Liver (tissue), 9 donors: ENCODE results near the gene DDA1. TPM values are rescaled to one million over a fixed set of nuclear protein-coding genes. Genes with fewer than 3 reads are reported as not detected.

Experiments
- DNase-seq: peaks from one replicate; pipeline ENCODE4 v3.0.0-alpha.2; 2017; ENCODE audit warnings: low spot score
- H3K27ac ChIP-seq, 2 donors: one replicate each; pipeline ENCODE4 v1.7.0; 2013; ENCODE audit warnings: inconsistent platforms in 2 of 2, low read length in 2 of 2, control low read depth in 1 of 2, low read depth in 1 of 2, mild to moderate bottlenecking in 1 of 2
- H3K27me3 ChIP-seq, 4 donors: one replicate each; pipeline versions ENCODE4 v1.6.1 to v1.7.0; 2013; ENCODE audit warnings: low read length in 3 of 4, inconsistent platforms in 1 of 4, mild to moderate bottlenecking in 1 of 4, moderate library complexity in 1 of 4; ENCODE audit not compliant: control insufficient read depth in 4 of 4, insufficient read depth in 4 of 4
- H3K36me3 ChIP-seq, 4 donors: one replicate each; pipeline versions ENCODE4 v1.6.1 to v1.7.0; 2013; ENCODE audit warnings: low read length in 3 of 4, mild to moderate bottlenecking in 3 of 4, low read depth in 1 of 4, moderate library complexity in 1 of 4; ENCODE audit not compliant: control insufficient read depth in 4 of 4, insufficient read depth in 3 of 4
- H3K4me1 ChIP-seq, 4 donors: one replicate each; pipeline versions ENCODE4 v1.6.1 to v1.7.0; 2013; ENCODE audit warnings: low read length in 3 of 4, mild to moderate bottlenecking in 3 of 4, moderate library complexity in 1 of 4; ENCODE audit not compliant: control insufficient read depth in 4 of 4, insufficient read depth in 4 of 4
- H3K4me3 ChIP-seq, 3 donors: one replicate each; pipeline versions ENCODE4 v1.6.1 to v1.7.0; 2013; ENCODE audit warnings: low read length in 3 of 3, control low read depth in 1 of 3, low read depth in 1 of 3, mild to moderate bottlenecking in 1 of 3
- H3K9ac ChIP-seq, 2 donors: one replicate each; pipeline ENCODE4 v1.7.0; 2013; ENCODE audit warnings: low read length in 2 of 2, mild to moderate bottlenecking in 2 of 2, moderate library complexity in 2 of 2, control low read depth in 1 of 2, low read depth in 1 of 2
- H3K9me3 ChIP-seq, 4 donors: one replicate each; pipeline versions ENCODE4 v1.6.1 to v1.7.0; 2013; ENCODE audit warnings: low read length in 3 of 4; ENCODE audit not compliant: control insufficient read depth in 4 of 4
- EGR1 ChIP-seq, 2 donors: IDR thresholded peaks; 2 replicates each; pipeline ENCODE4 v1.6.1; 2016 to 2018; ENCODE audit warnings: antibody characterized with exemption in 2 of 2, low read depth in 2 of 2
- FOXA1 ChIP-seq: IDR thresholded peaks from 2 replicates; pipeline ENCODE4 v1.6.1; 2016; ENCODE audit warnings: antibody characterized with exemption
- FOXA2 ChIP-seq: IDR thresholded peaks from 2 replicates; pipeline ENCODE4 v1.6.1; 2016; ENCODE audit warnings: antibody characterized with exemption
- GABPA ChIP-seq, 2 donors: IDR thresholded peaks in 1 of 2; conservative IDR thresholded peaks in 1 of 2; 2 replicates each; pipeline ENCODE4 v1.6.1; 2016; ENCODE audit warnings: antibody characterized with exemption in 2 of 2, mild to moderate bottlenecking in 1 of 2, moderate library complexity in 1 of 2
- HNF4A ChIP-seq, 2 donors: conservative IDR thresholded peaks; 2 replicates each; pipeline ENCODE4 v1.6.1; 2016; ENCODE audit warnings: antibody characterized with exemption in 2 of 2, mild to moderate bottlenecking in 2 of 2
- JUND ChIP-seq, 2 donors: IDR thresholded peaks; 2 replicates each; pipeline ENCODE4 v1.6.1; 2016; ENCODE audit warnings: antibody characterized with exemption in 2 of 2
- SP1 ChIP-seq: IDR thresholded peaks from 2 replicates; pipeline ENCODE4 v1.6.1; 2018; ENCODE audit warnings: antibody characterized with exemption, mild to moderate bottlenecking
- TAF1 ChIP-seq: conservative IDR thresholded peaks from 2 replicates; pipeline ENCODE4 v1.6.1; 2016; ENCODE audit warnings: antibody characterized with exemption, mild to moderate bottlenecking
- WGBS: extraction: QIAGEN DNeasy Blood & Tissue Kit; methylation state at CpG from one replicate; pipeline ENCODE4 v1.1.7; 2013; 5-methylcytosine and 5-hydroxymethylcytosine counted together
- polyA plus RNA-seq, 2 donors: library from polyadenylated mRNA; stranded (reverse) in 1 of 2; unstranded in 1 of 2; fragments of 200-250 nt in 1 of 2; fragments of >200 nt in 1 of 2; fragmentation: Nextera tagmentation in 1 of 2; extraction: Ambion mirVana in 1 of 2; gene quantifications; one replicate each; pipeline versions ENCODE4 v1.2.1 to v1.2.3, GENCODE V29; 2013 to 2015
- total RNA-seq, 2 donors: library from RNA; depleted of rRNA; stranded (reverse); fragments of >200 nt; gene quantifications; one replicate each; pipeline ENCODE4 v1.2.3, GENCODE V29; 2014
- TF ChIP-seq, protein P1 (sequence below): IDR thresholded peaks from 2 replicates; pipeline ENCODE4 v1.6.1; 2016; ENCODE audit warnings: antibody characterized with exemption
- TF ChIP-seq, protein P2 (sequence below): IDR thresholded peaks from 2 replicates; pipeline ENCODE4 v1.6.1; 2016; ENCODE audit warnings: antibody characterized with exemption, mild to moderate bottlenecking
- TF ChIP-seq, protein P3 (sequence below): IDR thresholded peaks from 2 replicates; pipeline ENCODE4 v1.6.1; 2016; ENCODE audit warnings: antibody characterized with exemption
- donor health status: healthy.
- donor health status: healthy.
- donor health status: healthy.
- donor health status: healthy.
- donor health status: healthy.

Gene DDA1
- total and polyA plus RNA-seq, 4 donors: 7.9 to 37.9 (median 20.8) TPM

DNA sequence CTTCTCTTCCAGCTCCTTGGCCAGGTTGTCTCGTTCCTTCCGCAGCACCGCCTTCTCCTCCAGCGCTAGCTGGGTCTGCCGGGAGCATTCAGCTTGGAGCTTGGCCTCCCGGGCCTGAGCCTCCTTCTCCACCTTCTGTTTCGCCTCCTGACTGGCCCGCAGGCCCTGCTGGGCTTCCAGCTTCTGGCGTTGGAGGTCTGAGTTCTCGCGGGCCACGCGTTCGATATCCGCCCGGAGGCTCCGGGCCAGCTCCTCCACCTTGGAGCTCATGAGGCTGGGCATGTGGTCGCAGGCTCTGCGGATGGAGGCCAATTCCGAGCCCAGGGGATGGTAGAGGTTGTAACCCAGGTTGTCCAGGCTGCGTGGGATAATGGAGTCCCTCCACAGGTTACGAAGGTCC is 56.0 kb downstream of the DDA1 start:
- H3K27ac ChIP-seq: no peak overlapping the region
- no peaks in the 10 kb centered on the region for H3K27me3 ChIP-seq
- no peaks in the 10 kb centered on the region for H3K36me3 ChIP-seq
- 93% methylated on average over 22 of the region's 22 CpGs for WGBS
- DNase-seq: no peak
- no peak overlapping the region for H3K9ac ChIP-seq
- H3K4me1 ChIP-seq: peaks cover 0 to 2% (median 0%) of the 10 kb centered on the region in 4 donors
- TF ChIP-seq GABPA (IDR thresholded peaks at IDR 0.05 in 1 of 2, conservative IDR thresholded peaks at IDR 0.05 in 1 of 2) (no peak), FOXA1 (no peak)
- H3K4me3 ChIP-seq: no peak overlapping the region
- H3K9me3 ChIP-seq: no peaks in the 10 kb centered on the region

GRCh38 chr19:17370026-17370587 is 60.7 kb downstream of the DDA1 start:
- DNase-seq: no peak
- TF ChIP-seq, protein P1, sequence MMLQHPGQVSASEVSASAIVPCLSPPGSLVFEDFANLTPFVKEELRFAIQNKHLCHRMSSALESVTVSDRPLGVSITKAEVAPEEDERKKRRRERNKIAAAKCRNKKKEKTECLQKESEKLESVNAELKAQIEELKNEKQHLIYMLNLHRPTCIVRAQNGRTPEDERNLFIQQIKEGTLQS: no peak
- TF ChIP-seq EGR1 (IDR thresholded peaks at IDR 0.05; ENCODE audit: low read depth in 2 of 2) (no peak), HNF4A (conservative IDR thresholded peaks at IDR 0.05) (no peak), GABPA (IDR thresholded peaks at IDR 0.05 in 1 of 2, conservative IDR thresholded peaks at IDR 0.05 in 1 of 2) (no peak), JUND (IDR thresholded peaks at IDR 0.05) (no peak), FOXA1 (no peak), FOXA2 (no peak), TAF1 (no peak), SP1 (no peak)
- TF ChIP-seq, protein P2, sequence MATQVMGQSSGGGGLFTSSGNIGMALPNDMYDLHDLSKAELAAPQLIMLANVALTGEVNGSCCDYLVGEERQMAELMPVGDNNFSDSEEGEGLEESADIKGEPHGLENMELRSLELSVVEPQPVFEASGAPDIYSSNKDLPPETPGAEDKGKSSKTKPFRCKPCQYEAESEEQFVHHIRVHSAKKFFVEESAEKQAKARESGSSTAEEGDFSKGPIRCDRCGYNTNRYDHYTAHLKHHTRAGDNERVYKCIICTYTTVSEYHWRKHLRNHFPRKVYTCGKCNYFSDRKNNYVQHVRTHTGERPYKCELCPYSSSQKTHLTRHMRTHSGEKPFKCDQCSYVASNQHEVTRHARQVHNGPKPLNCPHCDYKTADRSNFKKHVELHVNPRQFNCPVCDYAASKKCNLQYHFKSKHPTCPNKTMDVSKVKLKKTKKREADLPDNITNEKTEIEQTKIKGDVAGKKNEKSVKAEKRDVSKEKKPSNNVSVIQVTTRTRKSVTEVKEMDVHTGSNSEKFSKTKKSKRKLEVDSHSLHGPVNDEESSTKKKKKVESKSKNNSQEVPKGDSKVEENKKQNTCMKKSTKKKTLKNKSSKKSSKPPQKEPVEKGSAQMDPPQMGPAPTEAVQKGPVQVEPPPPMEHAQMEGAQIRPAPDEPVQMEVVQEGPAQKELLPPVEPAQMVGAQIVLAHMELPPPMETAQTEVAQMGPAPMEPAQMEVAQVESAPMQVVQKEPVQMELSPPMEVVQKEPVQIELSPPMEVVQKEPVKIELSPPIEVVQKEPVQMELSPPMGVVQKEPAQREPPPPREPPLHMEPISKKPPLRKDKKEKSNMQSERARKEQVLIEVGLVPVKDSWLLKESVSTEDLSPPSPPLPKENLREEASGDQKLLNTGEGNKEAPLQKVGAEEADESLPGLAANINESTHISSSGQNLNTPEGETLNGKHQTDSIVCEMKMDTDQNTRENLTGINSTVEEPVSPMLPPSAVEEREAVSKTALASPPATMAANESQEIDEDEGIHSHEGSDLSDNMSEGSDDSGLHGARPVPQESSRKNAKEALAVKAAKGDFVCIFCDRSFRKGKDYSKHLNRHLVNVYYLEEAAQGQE: no peak
- TF ChIP-seq, protein P3, sequence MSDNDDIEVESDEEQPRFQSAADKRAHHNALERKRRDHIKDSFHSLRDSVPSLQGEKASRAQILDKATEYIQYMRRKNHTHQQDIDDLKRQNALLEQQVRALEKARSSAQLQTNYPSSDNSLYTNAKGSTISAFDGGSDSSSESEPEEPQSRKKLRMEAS: no peak
- WGBS: 55% methylated on average over 8 of the region's 8 CpGs
- Histone ChIP-seq H3K4me1 (peaks cover 0 to 2% (median 0%) of the 10 kb centered on the region in 4 donors), H3K27me3 (no peaks in the 10 kb centered on the region), H3K36me3 (no peaks in the 10 kb centered on the region), H3K9me3 (no peaks in the 10 kb centered on the region), H3K27ac (peak overlapping the region in 1 of 2 donors; percentile 3), H3K9ac (no peak overlapping the region), H3K4me3 (no peak overlapping the region)

Other genes with a start within 250 kb of the DDA1 start
- 1 to 10 TPM; 3.3 to 5.7 TPM for gene HAUS8, start 234.1 kb upstream of the DDA1 start, total RNA-seq
- 1 to 10 TPM; 3.3 to 4.2 TPM for gene HAUS8, start 234.1 kb upstream of the DDA1 start, polyA plus RNA-seq
- 10 to 100 TPM; 21.5 to 32.5 TPM for gene MYO9B, start 233.8 kb upstream of the DDA1 start, total RNA-seq
- 10 to 100 TPM in 1 of 2 donors, 1 to 10 TPM in 1; 9.1 to 20.5 TPM for gene MYO9B, start 233.8 kb upstream of the DDA1 start, polyA plus RNA-seq
- 10 to 100 TPM in 1 of 2 donors, 1 to 10 TPM in 1; 9.6 to 13.6 TPM for gene USE1, start 94.2 kb upstream of the DDA1 start, total RNA-seq
- 10 to 100 TPM; 22.6 to 27.8 TPM for gene USE1, start 94.2 kb upstream of the DDA1 start, polyA plus RNA-seq
- gene OCEL1, start 83.3 kb upstream of the DDA1 start, total RNA-seq: 10 to 100 TPM in 1 of 2 donors, 1 to 10 TPM in 1; 4.9 to 10.5 TPM
- 10 to 100 TPM; 31.1 to 32.5 TPM for gene OCEL1, start 83.3 kb upstream of the DDA1 start, polyA plus RNA-seq
- 10 to 100 TPM; 52.2 to 86.1 TPM for gene NR2F6, start 63.6 kb upstream of the DDA1 start, total RNA-seq
- 10 to 100 TPM; 30.5 to 53.1 TPM for gene NR2F6, start 63.6 kb upstream of the DDA1 start, polyA plus RNA-seq
- gene USHBP1, start 44.8 kb upstream of the DDA1 start, total RNA-seq: 1 to 10 TPM; 2.1 to 2.6 TPM
- 1 to 10 TPM; 1.2 to 1.6 TPM for gene USHBP1, start 44.8 kb upstream of the DDA1 start, polyA plus RNA-seq
- gene BABAM1, start 42.1 kb upstream of the DDA1 start, total RNA-seq: 10 to 100 TPM; 29.3 to 47.0 TPM
- gene BABAM1, start 42.1 kb upstream of the DDA1 start, polyA plus RNA-seq: 10 to 100 TPM; 31.3 to 35.7 TPM
- 10 to 100 TPM in 1 of 2 donors, under 1 TPM in 1; 0.42 to 43.2 TPM for gene ANKLE1, start 27.7 kb upstream of the DDA1 start, total RNA-seq
- gene ANKLE1, start 27.7 kb upstream of the DDA1 start, polyA plus RNA-seq: under 1 TPM; 0.10 to 0.15 TPM
- gene ABHD8, start 6.1 kb upstream of the DDA1 start, total RNA-seq: 10 to 100 TPM in 1 of 2 donors, 1 to 10 TPM in 1; 6.3 to 26.9 TPM
- 10 to 100 TPM in 1 of 2 donors, 1 to 10 TPM in 1; 8.6 to 20.2 TPM for gene ABHD8, start 6.1 kb upstream of the DDA1 start, polyA plus RNA-seq
- gene MRPL34, start 3.7 kb upstream of the DDA1 start, total RNA-seq: 100 to 1,000 TPM in 1 of 2 donors, 10 to 100 TPM in 1; 23.3 to 123 TPM
- 100 to 1,000 TPM; 158 to 301 TPM for gene MRPL34, start 3.7 kb upstream of the DDA1 start, polyA plus RNA-seq
- gene ANO8, start 25.3 kb downstream of the DDA1 start, total RNA-seq: 1 to 10 TPM; 1.8 to 5.8 TPM
- gene ANO8, start 25.3 kb downstream of the DDA1 start, polyA plus RNA-seq: 1 to 10 TPM in 1 of 2 donors, under 1 TPM in 1; 0.75 to 2.3 TPM
- 10 to 100 TPM in 1 of 2 donors, 1 to 10 TPM in 1; 9.8 to 15.5 TPM for gene GTPBP3, start 28.0 kb downstream of the DDA1 start, total RNA-seq
- gene GTPBP3, start 28.0 kb downstream of the DDA1 start, polyA plus RNA-seq: 1 to 10 TPM; 4.9 to 9.4 TPM
- 10 to 100 TPM in 1 of 2 donors, 1 to 10 TPM in 1; 7.4 to 11.8 TPM for gene PLVAP, start 67.8 kb downstream of the DDA1 start, total RNA-seq
- 1 to 10 TPM; 4.2 to 9.9 TPM for gene PLVAP, start 67.8 kb downstream of the DDA1 start, polyA plus RNA-seq
- under 1 TPM in 1 of 2 donors, not detected in 1; 0.50 TPM for gene CCDC194, start 84.6 kb downstream of the DDA1 start, total RNA-seq
- gene CCDC194, start 84.6 kb downstream of the DDA1 start, polyA plus RNA-seq: under 1 TPM in 1 of 2 donors, not detected in 1; 0.12 TPM
- gene BST2, start 96.1 kb downstream of the DDA1 start, total RNA-seq: 10 to 100 TPM; 25.6 to 67.4 TPM
- 100 to 1,000 TPM; 179 to 239 TPM for gene BST2, start 96.1 kb downstream of the DDA1 start, polyA plus RNA-seq
- 10 to 100 TPM in 1 of 2 donors, 1 to 10 TPM in 1; 9.8 to 17.2 TPM for gene MVB12A, start 110.5 kb downstream of the DDA1 start, total RNA-seq
- gene MVB12A, start 110.5 kb downstream of the DDA1 start, polyA plus RNA-seq: 10 to 100 TPM; 14.3 to 22.8 TPM
- gene TMEM221, start 139.1 kb downstream of the DDA1 start, total RNA-seq: under 1 TPM; 0.08 to 0.14 TPM
- gene TMEM221, start 139.1 kb downstream of the DDA1 start, polyA plus RNA-seq: under 1 TPM; 0.06 to 0.15 TPM
- gene NXNL1, start 151.4 kb downstream of the DDA1 start, total RNA-seq: not detected
- not detected for gene NXNL1, start 151.4 kb downstream of the DDA1 start, polyA plus RNA-seq
- 1 to 10 TPM; 3.5 to 7.4 TPM for gene SLC27A1, start 161.0 kb downstream of the DDA1 start, total RNA-seq
- gene SLC27A1, start 161.0 kb downstream of the DDA1 start, polyA plus RNA-seq: 1 to 10 TPM; 2.4 to 4.4 TPM
- gene PGLS, start 202.1 kb downstream of the DDA1 start, total RNA-seq: 10 to 100 TPM; 16.9 to 25.7 TPM
- 10 to 100 TPM; 32.8 to 62.2 TPM for gene PGLS, start 202.1 kb downstream of the DDA1 start, polyA plus RNA-seq
- gene COLGALT1, start 246.1 kb downstream of the DDA1 start, total RNA-seq: 10 to 100 TPM; 22.4 to 32.2 TPM
- gene COLGALT1, start 246.1 kb downstream of the DDA1 start, polyA plus RNA-seq: 10 to 100 TPM; 14.4 to 22.5 TPM